Measurements from ENCODE around the gene MOB2.

- TF ChIP-seq CTCF (conservative IDR thresholded peaks at IDR 0.05; ENCODE audit: low read length) = no peak
- TF ChIP-seq EZH2phosphoT487 (IDR thresholded peaks at IDR 0.05; ENCODE audit: borderline replicate concordance) = no peak
These were observed 44.3 kb upstream of the MOB2 start for GRCh38 chr11:1530686-1531448.
